ENCODE measurements around the gene PEX13.

PEX13 gene

GRCh38 chr2:61089797-61090196, 72.3 kb downstream of the PEX13 start:
- DNase-seq, result no peak

GRCh38 chr2:61090386-61090921, 72.9 kb downstream of the PEX13 start:
- DNase-seq, result no peak

GRCh38 chr2:61091485-61091884, 74.0 kb downstream of the PEX13 start:
- DNase-seq, result no peak

GRCh38 chr2:61096438-61096837, 78.9 kb downstream of the PEX13 start:
- DNase-seq, result no peak

DNA sequence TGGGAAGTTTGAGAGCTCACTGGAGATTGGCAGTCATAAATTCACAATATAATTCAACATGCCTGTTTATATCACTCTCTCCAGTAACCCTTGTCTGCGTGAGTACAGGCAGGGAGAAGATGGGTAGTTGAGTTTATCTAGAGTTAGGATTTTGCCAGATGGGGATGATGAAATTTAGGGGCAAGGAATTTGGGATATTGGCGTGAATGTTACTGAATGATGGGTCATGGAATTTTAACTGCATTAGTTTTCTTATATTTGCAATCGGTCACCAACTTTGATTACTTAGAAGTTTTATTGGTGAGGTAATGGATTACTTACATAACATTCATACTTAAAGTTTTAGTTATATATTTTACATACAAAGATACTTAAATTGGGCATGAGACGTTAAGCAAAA, 83.3 kb downstream of the PEX13 start:
- no peak for DNase-seq

Measured in NCI-H1092 (cell line).